ENCODE results near the gene TAAR5.

- TF ChIP-seq CTCF (IDR thresholded peaks at IDR 0.05) (no peak), POLR2A (IDR thresholded peaks at IDR 0.05) (no peak)
Observed at GRCh38 chr6:132589454-132589853, at the start of gene TAAR5.
